Retinal pigment epithelial cell (primary cell): ENCODE results near the gene AQR.
"Not testable (repeated sequence)": the region's sequence is repeated elsewhere in the genome, so short reads cannot be mapped to it uniquely, and the experiment has no call there.

ENCODE experiments used
- DNase-seq: peaks from one replicate; pipeline ENCODE4 v3.0.0-alpha.2; 2010; ENCODE audit warnings: low read depth
- H3K4me3 ChIP-seq: 2 replicates; pipeline ENCODE4 v1.5.1; 2011; ENCODE audit warnings: mild to moderate bottlenecking, low read length, control low read depth, moderate library complexity
- TF ChIP-seq, protein P1 (sequence below): conservative IDR thresholded peaks from 2 replicates; pipeline ENCODE4 v1.5.1; 2011; ENCODE audit warnings: low read depth, low read length, control low read depth, inconsistent platforms

Gene AQR

DNA sequence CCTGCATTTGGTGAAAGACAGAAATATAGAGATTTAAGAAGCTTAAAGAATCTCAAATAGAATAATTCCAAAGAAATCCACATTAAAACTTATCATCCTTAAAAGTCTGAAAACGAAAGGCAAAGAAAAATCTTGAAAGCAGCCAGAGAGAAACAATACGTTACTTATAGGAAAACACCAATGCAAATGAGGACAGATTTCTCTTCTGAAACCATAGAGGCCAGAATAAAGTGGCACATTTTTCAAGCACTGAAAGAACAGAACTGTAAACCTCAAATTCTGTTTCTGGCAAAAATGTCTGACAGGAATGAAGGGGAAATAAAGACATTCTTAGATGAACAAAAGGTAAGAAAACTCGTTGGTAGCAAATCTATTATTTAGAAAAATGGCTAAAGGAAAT, 160.4 kb downstream of the AQR start:
- no peak overlapping the region for H3K4me3 ChIP-seq
- DNase-seq, result no peak
- TF ChIP-seq, protein P1, sequence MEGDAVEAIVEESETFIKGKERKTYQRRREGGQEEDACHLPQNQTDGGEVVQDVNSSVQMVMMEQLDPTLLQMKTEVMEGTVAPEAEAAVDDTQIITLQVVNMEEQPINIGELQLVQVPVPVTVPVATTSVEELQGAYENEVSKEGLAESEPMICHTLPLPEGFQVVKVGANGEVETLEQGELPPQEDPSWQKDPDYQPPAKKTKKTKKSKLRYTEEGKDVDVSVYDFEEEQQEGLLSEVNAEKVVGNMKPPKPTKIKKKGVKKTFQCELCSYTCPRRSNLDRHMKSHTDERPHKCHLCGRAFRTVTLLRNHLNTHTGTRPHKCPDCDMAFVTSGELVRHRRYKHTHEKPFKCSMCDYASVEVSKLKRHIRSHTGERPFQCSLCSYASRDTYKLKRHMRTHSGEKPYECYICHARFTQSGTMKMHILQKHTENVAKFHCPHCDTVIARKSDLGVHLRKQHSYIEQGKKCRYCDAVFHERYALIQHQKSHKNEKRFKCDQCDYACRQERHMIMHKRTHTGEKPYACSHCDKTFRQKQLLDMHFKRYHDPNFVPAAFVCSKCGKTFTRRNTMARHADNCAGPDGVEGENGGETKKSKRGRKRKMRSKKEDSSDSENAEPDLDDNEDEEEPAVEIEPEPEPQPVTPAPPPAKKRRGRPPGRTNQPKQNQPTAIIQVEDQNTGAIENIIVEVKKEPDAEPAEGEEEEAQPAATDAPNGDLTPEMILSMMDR, result no peak

DNA sequence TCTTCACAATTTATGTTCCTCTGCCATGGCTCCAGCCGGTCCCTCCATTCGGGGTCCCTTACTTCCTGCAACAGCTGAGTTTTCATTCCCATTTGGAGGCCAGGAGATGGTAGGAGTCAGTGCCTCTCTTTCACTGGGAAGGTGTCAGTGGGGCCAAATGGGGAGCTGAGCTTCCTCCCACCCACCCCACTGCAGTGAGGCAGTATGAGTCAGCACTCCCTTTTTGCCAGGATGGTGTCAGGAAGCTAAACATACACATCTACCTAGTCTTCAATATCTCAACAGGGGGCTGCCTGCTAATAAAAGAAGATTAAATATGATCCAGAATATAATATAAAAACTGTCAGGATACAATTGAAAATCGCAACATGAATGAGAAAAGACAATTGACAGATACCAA, 161.5 kb downstream of the AQR start:
- no peak for DNase-seq
- TF ChIP-seq, protein P1, result no peak
- no peak overlapping the region for H3K4me3 ChIP-seq

GRCh38 chr15:34807241-34807640, 162.3 kb downstream of the AQR start:
- not testable (repeated sequence) for H3K4me3 ChIP-seq, DNase-seq

GRCh38 chr15:34804776-34805175, 164.8 kb downstream of the AQR start:
- no peak for DNase-seq
- no peak overlapping the region for H3K4me3 ChIP-seq
- TF ChIP-seq, protein P1, result no peak

DNA sequence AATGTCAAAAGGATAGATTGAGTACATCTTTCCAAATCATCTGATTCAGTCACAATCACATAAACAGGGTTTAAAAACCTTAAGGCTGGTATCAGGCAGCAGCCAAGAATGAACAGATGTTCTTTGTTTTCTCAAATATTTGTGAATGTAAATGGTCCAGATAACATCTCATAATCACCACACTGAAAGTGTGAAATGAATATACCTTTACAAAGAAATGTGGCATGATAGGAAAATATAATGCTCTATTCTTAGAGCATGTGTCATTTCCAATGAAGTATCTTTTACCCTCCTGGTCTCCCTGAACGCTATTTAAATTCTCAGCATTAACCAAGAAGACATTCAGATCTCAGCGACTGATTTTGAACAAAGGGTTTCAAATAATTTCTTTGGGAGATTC, 165.4 kb downstream of the AQR start:
- TF ChIP-seq, protein P1, result no peak
- no peak overlapping the region for H3K4me3 ChIP-seq
- DNase-seq, result no peak

DNA sequence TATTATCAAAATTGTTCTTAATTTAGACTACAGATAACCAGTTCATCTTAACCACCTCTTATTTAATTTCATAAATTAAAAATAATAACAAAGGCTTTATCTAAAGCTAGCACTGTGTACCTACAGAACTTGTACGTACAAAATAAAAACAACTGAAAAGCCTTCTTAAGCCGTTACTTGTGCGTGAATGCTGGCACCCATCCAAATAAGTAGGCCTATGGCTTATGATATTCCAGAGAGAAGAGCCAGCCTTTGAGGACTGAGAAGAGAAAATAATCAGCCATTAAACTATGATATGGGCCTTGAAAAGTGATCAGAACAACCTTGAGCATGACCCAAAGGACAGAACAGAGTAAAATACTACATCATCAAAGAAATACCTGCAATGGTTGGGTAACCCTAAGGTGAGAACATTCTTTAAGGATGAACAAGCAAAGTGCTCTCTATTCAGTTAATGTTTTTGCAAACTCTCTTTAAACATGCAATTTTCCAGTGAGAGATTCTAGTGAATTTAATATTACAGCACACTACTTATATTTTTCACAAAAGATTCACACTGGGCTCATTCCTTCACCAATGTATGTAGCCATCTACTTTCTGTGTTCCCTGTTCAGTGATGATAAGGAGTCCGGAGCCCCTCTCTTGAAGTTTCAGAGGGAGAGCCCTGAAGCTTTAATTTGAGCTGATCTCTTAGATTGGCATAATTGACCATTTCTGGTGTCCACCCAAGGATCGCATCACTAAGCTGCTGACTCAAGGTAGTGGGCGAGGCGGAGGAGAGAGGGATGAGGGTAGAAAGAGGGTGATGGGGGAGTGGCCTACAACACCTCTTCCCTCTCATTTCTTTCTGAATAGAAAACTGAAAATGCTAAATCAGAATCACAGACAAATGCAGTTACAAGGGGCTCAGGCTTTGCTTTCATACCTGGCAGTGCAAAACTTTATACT, 166.5 kb downstream of the AQR start:
- TF ChIP-seq, protein P1, result no peak
- DNase-seq, result no peak
- no peak overlapping the region for H3K4me3 ChIP-seq

GRCh38 chr15:34802371-34802770, 167.2 kb downstream of the AQR start:
- TF ChIP-seq, protein P1, result no peak
- H3K4me3 ChIP-seq, result no peak overlapping the region
- DNase-seq, result no peak
